LNCAP (cell line): ENCODE measurements around the gene STK26.

ENCODE experiments used
- CTCF ChIP-seq: fragments of 450-650 bp; IDR thresholded peaks from 2 replicates; pipeline ENCODE4 v1.5.1; 2017; ENCODE audit warnings: mild to moderate bottlenecking

Gene STK26

GRCh38 chrX:132041015-132041414, 17.9 kb downstream of the STK26 start:
- no peak for TF ChIP-seq CTCF

- no peak for TF ChIP-seq CTCF
Measured at GRCh38 chrX:132043977-132044376, 20.9 kb downstream of the STK26 start.

- no peak for TF ChIP-seq CTCF
Measured at GRCh38 chrX:132044953-132045352, 21.9 kb downstream of the STK26 start.

- TF ChIP-seq CTCF, result no peak
Measured at GRCh38 chrX:132045456-132045855, 22.4 kb downstream of the STK26 start.

GRCh38 chrX:132046533-132046932, 23.4 kb downstream of the STK26 start:
- TF ChIP-seq CTCF, result no peak

- TF ChIP-seq CTCF, result no peak
Measured at GRCh38 chrX:132058050-132058449, 34.9 kb downstream of the STK26 start.

GRCh38 chrX:132058975-132059374, 35.9 kb downstream of the STK26 start:
- no peak for TF ChIP-seq CTCF

- no peak for TF ChIP-seq CTCF
Measured at GRCh38 chrX:132059973-132060540, 37.0 kb downstream of the STK26 start.
